ENCODE measurements around the gene AFMID. TPM values are rescaled to one million over a fixed set of nuclear protein-coding genes. Genes with fewer than 3 reads are reported as not detected.
A peak's percentile ranks its signal among the peaks of the same experiment; 100 is the strongest.

Gene AFMID
- polyA plus RNA-seq, 1 experiment, result 28.0 TPM

- H3K4me3 ChIP-seq (ENCODE audit: low read depth, low read length), result no peak overlapping the region
- ChIA-PET POLR2A (no interaction called here), CTCF (no interaction called here)
- TF ChIP-seq CTCF (IDR thresholded peaks at IDR 0.05; ENCODE audit: insufficient read depth, low read depth, low read length), result no peak
- no peak for DNase-seq (ENCODE audit: low read depth)
- H3K36me3 ChIP-seq (ENCODE audit: control insufficient read depth, insufficient read depth, low read length), result no peaks in the 10 kb centered on the region
- H3K27me3 ChIP-seq (ENCODE audit: control insufficient read depth, insufficient read depth, low read length), result no peaks in the 10 kb centered on the region
Measured at GRCh38 chr17:78208486-78208885, 21.3 kb downstream of the AFMID start.

- H3K4me3 ChIP-seq (ENCODE audit: low read depth, low read length), result no peak overlapping the region
- H3K36me3 ChIP-seq (ENCODE audit: control insufficient read depth, insufficient read depth, low read length), result no peaks in the 10 kb centered on the region
- no peak for TF ChIP-seq CTCF (IDR thresholded peaks at IDR 0.05; ENCODE audit: insufficient read depth, low read depth, low read length)
- DNase-seq (ENCODE audit: low read depth), result no peak
- CTCF ChIA-PET, result interaction anchor here (0.7 kb wide), 1 partner anchor 784 kb away, joined by 3 read pairs; no protein-coding TSS in a partner anchor
- H3K27me3 ChIP-seq (ENCODE audit: control insufficient read depth, insufficient read depth, low read length), result no peaks in the 10 kb centered on the region
- POLR2A ChIA-PET, result no interaction called here
Measured at GRCh38 chr17:78210111-78210510, 22.9 kb downstream of the AFMID start.

DNA sequence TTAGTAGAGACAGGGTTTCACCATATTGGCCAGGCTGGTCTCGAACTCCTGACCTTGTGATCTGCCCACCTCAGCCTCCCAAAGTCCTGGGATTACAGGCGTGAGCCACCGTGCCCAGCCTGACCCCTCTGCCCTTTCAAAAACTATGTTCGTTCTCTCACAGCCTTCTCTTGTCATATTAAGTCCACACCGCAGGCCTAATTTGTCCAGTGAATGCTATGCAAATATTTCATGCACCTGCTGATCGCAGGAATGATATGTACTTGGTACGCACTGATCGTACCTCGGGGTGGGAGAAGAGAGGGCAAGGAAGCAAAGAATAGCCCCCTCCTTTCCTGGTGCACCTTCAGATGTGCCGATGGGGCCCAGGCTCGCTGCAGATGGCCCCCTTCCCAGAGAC lies 23.9 kb downstream of the AFMID start:
- Histone ChIP-seq H3K4me3 (ENCODE audit: low read depth, low read length) (no peak overlapping the region), H3K36me3 (ENCODE audit: control insufficient read depth, insufficient read depth, low read length) (no peaks in the 10 kb centered on the region), H3K27me3 (ENCODE audit: control insufficient read depth, insufficient read depth, low read length) (no peaks in the 10 kb centered on the region)
- ChIA-PET POLR2A (no interaction called here), CTCF (no interaction called here)
- no peak for TF ChIP-seq CTCF (IDR thresholded peaks at IDR 0.05; ENCODE audit: insufficient read depth, low read depth, low read length)
- no peak for DNase-seq (ENCODE audit: low read depth)

DNA sequence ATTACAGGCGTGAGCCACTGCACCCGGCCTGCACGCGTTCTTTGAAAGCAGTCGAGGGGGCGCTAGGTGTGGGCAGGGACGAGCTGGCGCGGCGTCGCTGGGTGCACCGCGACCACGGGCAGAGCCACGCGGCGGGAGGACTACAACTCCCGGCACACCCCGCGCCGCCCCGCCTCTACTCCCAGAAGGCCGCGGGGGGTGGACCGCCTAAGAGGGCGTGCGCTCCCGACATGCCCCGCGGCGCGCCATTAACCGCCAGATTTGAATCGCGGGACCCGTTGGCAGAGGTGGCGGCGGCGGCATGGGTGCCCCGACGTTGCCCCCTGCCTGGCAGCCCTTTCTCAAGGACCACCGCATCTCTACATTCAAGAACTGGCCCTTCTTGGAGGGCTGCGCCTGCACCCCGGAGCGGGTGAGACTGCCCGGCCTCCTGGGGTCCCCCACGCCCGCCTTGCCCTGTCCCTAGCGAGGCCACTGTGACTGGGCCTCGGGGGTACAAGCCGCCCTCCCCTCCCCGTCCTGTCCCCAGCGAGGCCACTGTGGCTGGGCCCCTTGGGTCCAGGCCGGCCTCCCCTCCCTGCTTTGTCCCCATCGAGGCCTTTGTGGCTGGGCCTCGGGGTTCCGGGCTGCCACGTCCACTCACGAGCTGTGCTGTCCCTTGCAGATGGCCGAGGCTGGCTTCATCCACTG lies 27.0 kb downstream of the AFMID start, which contains the start of gene BIRC5:
BIRC5 (plus strand) TSS at position 238 of the 690 bp plus-strand sequence; CDS start at position 302, 64 bp downstream.
- no peak for TF ChIP-seq CTCF (IDR thresholded peaks at IDR 0.05; ENCODE audit: insufficient read depth, low read depth, low read length)
- POLR2A ChIA-PET, result no interaction called here
- DNase-seq (ENCODE audit: low read depth), result no peak
- Histone ChIP-seq H3K36me3 (ENCODE audit: control insufficient read depth, insufficient read depth, low read length) (no peaks in the 10 kb centered on the region), H3K4me3 (ENCODE audit: low read depth, low read length) (peak within 1 kb of the TSS; percentile 77), H3K27me3 (ENCODE audit: control insufficient read depth, insufficient read depth, low read length) (no peaks in the 10 kb centered on the region)
- CTCF ChIA-PET, result interaction anchor here (1.1 kb wide), 1 partner anchor 42 kb away, joined by 3 read pairs; no protein-coding TSS in a partner anchor

- no peak for DNase-seq (ENCODE audit: low read depth)
- no peak for TF ChIP-seq CTCF (IDR thresholded peaks at IDR 0.05; ENCODE audit: insufficient read depth, low read depth, low read length)
- no peaks in the 10 kb centered on the region for H3K27me3 ChIP-seq (ENCODE audit: control insufficient read depth, insufficient read depth, low read length)
- peak overlapping the region; percentile 77 for H3K4me3 ChIP-seq (ENCODE audit: low read depth, low read length)
- ChIA-PET POLR2A (no interaction called here), CTCF (interaction anchor here (1.1 to 1.3 kb wide), 2 partner anchors 15 to 42 kb away, joined by 3 read pairs; no protein-coding TSS in a partner anchor)
- no peaks in the 10 kb centered on the region for H3K36me3 ChIP-seq (ENCODE audit: control insufficient read depth, insufficient read depth, low read length)
Measured at GRCh38 chr17:78214706-78215061, 27.5 kb downstream of the AFMID start.

All from BJ (cell line).